NCI-H1105 treated with DMSO at 0.1 percent for 48 hours (cell line): ENCODE results near the gene KCNG2.

Experiments
- DNase-seq: peaks from one replicate; lab custom pipeline; 2025; lab: John Stamatoyannopoulos, UW

KCNG2 gene

DNA sequence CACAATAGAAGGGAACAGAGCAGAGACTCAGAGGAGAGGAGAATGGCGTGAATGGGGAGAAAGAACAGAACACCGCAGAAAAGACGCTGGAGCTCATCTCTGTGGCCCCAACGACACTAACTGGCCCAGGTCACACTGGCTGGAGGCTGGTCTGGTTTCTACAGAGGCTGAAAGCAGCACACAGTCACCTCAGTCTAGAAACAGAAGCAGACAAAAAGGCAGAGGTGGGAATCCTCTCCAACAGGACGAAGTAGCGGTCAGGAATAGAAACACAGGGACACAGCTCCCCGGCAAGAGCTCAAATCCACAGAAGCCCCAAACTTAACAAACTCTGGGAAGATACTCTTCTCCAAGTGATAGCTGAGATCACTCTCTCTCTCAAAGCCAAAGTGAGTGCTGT, 144.5 kb downstream of the KCNG2 start:
- no peak for DNase-seq

DNA sequence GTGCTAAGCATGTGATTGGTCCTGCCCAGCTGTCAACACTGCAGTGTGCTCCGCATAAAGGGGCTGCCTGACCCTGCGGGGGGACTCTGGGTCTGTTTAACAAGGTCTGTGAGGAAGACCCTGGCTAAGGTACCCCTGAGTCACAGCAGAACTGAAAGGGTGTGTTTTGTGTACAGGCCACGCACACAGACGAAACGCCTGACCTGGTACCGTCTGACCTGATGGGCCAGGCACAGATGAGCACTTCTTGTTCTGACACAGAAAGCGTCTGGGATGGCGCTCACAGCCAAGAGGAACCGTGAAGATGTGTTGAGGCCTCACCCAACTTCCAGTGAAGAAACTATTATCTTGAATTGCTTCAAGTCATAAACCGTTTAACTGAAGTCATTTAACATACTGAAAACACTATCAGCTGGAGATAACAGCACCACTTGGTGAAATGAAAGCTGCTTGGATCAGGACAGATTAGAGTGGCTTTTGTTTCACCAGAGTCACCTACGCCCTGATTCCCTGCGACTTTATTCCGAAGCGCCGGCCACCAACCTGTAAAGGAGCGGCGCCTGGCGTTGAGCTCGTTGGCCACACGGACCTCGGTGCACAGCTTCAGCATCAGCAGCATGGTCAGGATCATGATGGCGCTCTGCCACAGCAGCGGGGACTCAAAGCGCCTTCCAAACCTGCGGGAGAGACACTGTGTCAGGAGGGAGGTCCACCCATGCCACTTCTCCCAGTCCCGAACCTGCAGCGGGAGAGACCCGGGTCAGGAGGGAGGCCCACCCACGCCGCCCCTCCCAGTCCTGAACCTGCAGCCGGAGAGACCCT, 145.3 kb downstream of the KCNG2 start:
- DNase-seq = no peak

- no peak for DNase-seq
These were observed 145.9 kb downstream of the KCNG2 start for GRCh38 chr18:79943608-79944125.

- no peak for DNase-seq
These were observed 146.5 kb downstream of the KCNG2 start for GRCh38 chr18:79944126-79944731.

GRCh38 chr18:79944746-79945117, 147.0 kb downstream of the KCNG2 start:
- no peak for DNase-seq

DNA sequence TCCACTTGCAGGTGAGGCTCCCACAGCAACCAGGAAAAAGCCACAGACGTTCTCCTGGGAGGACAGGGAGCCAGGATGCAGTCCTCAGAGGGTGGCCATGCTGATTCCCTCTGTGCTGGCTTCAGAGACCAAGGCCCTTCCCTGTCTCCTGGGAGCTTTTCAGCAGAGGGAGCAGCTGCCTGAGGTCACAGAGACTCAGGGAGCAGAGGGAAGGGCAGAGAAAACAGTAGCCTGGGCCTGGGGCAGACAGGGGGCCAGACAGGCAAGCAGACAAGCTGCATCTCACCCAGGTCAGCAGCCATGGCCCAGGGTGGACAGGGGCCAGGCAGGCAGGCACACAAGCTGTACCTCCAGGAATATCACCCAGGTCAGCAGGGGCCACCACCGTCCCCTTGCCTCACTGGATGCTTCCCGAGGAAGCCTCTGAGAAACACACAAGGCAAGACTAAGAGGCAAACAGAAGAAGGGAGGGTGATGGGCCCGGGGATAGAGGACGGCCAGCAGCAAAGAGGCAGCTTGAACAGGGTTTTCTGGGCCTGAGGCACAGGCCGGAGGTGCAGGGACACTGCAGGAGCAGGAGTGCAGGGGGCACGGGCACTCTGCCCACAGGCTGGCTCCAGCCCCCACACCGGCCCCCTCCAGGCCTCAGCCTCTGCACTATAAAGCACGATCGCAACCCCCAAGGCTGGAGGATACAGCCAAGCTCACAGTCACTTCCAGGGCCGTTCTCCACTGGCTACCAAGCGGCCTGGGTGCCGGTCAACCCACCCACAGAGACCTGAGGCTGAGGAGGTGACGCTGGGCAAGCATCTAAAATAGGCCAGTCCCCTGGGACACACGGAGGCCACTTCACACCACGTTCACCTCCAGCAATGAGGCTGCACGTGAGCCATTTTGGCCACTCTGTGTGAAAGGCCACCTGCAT, 147.6 kb downstream of the KCNG2 start:
- DNase-seq = no peak

GRCh38 chr18:79947054-79947755, 149.5 kb downstream of the KCNG2 start:
- no peak for DNase-seq

- DNase-seq = no peak
These were observed 150.3 kb downstream of the KCNG2 start for GRCh38 chr18:79947881-79948610.

GRCh38 chr18:79948719-79949411, 151.1 kb downstream of the KCNG2 start:
- no peak for DNase-seq
